HS-27A (cell line): Measurements from ENCODE around the gene GPR171.

Source experiments
- DNase-seq: peaks from one replicate; pipeline ENCODE4 v3.0.0-alpha.2; 2012; ENCODE audit warnings: low read depth, missing footprints

GPR171 gene

DNA sequence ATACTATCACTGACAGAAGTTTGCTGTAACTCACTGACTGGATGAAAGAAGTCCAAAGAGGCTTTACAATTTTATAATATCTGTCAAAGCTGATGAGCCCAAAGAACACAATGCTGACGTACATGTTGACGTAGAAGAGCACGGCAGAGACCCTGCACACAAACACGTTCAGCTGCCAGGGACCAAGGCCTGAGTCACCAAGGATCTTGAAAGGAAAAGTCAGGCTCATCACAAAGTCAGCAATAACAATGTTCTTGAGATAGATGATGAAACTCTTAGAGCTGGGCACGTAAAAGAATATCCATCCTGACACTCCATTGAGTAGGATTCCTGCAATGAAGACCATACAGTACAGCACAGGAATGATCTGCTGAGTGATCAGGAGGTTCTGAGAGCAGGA, 10.9 kb upstream of the GPR171 start:
- DNase-seq: no peak

DNA sequence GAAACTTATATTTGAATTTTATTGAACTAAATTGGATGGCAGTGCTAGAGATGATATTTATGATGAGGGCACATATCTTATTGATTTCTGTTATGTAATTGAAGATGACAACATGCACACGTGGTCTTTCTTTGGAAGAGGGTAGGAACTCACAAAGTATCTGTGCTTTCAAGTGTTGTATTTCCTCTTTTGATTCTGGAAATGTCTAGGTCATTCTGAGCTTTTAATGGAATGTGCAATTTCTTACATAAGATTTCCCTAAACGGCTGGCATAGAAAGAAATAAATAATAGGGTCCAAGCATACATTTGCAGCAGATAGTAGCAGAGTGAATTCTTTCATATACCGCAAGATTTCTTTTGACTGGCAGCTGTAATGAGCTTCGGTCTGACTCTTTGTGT, 10.1 kb upstream of the GPR171 start:
- DNase-seq: no peak

DNA sequence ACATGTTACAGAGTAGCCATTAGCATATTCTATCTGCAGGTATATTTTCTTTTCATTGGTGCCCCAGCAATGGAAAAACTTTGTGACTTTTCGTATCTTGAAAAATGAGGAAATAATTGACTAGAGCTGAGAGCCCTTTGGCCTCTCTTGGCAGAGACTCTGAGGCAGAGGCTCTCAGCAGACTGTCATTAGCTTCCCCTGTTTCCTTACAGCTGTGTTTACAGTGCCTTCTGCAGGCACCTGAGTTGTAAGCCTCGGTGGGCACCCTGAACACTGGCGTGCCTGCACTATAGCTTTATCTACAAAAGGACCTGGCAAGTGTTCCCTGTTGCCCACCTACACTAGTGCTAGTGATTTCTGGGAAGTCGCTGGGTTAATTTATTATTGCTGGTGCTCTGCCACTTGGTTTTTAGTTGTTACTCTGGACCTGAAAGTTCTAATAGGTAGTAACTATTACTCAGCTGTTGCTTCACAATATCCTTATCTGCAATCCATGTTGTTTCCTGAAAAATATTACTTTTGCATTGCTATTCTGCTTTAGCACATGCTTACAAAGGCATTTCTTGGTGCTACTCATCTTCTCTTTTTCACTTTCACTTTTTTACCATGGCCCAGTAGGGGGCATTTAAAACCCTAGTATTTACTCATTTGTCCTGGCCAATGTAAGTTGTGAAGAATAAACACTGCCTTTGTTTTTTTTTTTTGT, 7.8 kb upstream of the GPR171 start:
- no peak for DNase-seq

DNA sequence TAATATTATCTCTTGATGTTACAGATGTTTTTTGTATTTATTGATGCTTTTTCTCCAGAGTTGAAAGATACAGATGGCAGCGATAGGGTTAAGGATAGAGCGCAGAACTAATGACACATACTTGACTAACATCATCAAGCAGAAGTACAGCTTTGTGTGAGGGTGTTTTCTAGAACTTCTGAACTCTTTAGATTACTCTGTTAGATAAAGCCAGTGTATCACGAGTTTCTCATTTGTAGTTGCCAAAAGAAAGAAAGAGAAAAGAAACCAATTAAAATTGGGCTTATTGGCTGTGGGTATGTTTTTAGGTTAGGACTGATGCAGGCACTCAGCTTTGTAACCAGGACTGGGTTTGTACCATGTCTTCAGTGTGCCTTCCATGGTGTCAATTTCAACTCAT, 6.6 kb upstream of the GPR171 start:
- DNase-seq: no peak

DNA sequence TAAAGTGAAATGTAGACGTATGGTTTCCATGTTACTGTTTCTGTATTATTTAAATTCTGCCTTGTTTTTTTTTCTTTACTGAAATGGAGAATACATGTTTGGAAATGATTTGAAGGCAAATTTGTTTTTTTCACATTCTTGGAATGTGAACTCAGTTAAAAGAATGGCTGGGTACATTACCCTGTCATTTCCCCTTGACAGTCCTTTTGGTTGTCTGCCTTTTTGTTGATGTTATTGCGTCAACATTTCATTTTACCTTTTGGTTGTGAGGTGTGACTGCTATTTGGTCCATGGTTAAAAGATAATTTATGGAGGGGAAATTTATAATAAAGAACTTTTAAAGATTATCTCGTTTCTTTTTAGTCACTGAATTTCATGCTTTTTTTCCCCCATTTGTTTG, 3.2 kb upstream of the GPR171 start:
- no peak for DNase-seq

DNA sequence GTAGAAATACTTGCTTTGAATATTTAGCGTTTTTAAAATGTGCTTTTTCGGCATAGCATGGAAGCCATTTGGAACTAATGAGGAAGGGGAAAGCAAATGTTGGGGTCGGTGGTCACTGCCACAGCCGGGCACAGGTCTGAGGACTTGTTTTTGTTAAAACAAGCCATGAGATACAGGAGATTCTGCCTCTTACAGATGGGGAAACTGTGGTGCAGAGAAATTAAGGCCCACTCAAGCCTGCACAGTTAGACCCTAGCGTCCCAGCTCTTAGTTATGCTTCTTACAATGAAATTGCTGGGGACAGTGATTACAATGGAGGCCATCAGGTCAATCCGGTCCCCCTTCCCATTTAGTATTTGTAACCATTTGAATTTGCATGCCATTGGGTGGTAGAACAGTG, 2.5 kb upstream of the GPR171 start:
- DNase-seq: no peak

DNA sequence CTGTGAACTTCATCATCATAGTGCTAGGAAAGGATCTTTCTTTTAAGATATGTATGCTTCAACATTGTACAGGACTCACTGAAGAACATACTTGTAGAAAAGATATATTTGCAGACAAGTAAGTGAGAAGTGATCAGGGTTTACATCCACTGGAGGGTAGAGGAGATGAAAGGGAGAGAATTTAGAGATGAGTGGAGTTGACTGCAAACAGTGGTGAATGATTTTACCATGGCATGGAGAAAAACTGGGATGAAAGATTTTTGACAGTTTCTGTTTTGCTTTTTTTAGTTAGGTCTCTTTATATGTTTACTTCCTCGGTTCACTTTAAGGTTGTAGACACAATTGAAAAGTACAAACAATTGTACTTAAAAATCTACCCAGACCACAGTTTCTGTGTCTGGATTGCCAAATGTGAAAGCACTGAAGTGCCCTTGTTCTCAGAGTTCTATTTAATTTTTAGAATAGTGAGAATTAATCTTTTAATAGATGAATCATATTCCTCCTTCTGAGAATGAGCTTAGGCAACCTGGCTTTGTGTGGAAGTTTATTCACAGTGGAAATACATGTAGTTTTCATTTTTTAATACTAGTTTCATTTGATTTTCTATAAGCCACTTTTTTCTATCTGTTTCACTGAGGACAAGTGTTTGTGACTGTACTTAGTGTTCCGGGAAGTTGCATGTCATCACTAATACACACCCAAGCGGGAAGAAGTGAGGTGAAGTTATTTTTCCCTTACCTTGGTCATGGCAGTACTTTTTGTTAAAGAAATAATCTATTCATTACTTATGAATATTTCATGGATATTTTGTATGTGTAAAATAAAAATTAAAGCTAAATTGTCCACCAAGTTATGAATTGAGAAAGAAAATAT, 1.8 kb upstream of the GPR171 start:
- no peak for DNase-seq

DNA sequence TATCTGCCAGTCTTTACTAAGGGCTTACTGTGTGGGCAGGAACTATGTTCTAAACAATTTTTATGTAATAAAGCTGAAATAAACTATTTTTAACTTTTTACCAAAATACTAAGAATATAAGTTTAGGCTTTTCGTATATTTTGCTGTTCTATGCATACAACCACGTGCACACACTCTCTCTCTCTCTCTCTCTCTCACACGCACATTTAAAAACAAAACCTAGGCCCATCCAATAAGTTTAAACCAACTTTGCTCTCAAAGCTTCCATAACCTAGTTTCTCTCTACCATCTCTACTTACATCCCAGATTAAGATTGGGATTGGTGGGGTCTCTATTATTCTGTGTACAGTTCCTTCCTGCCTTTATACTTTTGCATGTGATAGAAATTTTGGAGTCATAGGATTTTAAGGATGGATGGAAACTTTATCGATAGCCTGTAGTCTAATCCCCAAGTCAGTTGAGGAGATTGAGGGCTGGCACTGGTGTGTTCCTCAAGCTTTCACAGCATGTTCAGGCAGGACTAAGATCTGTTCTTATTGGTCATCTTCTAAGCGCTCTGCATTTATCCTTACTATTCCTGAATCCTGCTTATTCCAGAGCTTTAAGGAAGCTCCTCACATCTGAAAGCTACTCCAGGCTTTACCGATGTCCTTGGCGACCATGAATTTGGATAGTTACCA, 1.8 kb downstream of the GPR171 start:
- no peak for DNase-seq

DNA sequence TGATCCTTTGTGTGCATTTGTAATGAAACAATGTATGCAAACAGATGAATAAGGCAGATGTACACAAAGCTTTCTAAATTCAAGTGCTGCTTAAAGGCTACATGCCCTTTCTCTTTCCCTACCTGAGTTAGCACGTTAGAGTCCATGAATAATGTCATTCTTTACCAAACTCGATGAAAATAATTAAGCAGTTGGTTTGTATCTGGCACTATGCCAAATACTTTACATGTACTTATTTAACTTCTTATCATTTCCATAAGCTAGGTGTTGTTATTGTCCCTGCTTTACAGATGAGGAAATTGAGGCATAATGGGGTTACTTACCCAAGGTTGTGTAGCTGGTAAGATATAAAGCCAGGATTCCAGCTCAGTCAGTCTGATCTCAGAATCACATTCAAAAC, 2.4 kb downstream of the GPR171 start:
- no peak for DNase-seq

DNA sequence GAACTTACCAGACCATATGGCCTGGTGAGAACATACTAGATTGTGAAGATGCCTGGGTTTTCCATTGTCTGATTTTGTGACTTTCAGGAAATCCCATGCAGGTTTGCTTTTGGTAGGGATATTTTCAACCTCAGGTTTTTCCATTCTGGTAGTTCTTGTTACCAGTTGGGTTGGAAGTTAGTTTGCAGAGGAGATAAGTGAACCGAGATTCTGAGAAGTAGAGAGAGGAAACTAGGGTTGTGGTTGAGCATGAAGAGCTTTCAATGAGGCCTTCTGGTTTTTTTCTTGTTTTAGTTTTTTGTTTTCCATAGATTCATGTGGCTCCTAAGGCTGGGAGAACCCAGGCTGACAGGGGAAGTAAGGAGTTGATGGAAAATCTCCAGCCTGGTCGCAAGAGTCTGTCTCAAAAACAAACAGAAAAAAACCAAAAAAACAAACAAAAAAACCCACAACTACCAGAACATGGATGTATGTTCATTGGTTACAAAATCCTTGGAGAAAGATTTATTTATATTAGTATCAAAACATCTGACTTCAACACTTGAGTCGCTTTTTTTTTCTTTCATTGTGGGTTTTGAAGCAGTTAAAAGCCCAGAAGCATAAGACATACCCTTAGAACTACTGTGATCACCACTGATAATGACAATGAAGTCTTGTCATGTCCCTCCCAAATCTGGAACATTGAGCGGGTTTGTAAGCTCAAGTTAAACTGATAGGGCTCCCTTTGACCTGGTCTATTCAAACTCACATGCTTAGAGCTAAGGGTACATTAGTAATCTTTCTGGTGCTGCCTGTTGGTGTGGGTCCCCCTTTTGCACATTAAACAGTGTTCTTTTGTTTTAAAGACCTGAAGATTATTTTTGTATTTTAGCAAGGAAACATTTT, 3.2 kb downstream of the GPR171 start:
- DNase-seq: no peak

DNA sequence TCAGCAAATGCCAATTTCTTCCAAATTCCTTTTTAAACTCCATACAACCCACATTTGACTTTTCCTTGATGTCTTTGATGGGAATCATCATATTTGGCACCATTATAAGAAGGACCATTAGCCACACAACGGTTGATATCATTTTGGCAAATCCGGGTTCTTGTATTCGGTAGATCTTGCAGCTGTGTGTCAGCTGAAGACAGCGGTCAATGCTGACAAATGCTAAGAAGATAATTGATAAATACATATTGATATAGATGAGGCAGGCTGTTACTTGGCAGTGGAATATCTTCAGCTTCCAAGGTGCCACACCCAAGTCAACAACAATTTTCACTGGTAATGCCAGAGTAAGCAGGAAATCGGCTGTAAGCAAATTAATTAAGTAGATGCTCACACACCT, 4.2 kb downstream of the GPR171 start:
- no peak for DNase-seq

DNA sequence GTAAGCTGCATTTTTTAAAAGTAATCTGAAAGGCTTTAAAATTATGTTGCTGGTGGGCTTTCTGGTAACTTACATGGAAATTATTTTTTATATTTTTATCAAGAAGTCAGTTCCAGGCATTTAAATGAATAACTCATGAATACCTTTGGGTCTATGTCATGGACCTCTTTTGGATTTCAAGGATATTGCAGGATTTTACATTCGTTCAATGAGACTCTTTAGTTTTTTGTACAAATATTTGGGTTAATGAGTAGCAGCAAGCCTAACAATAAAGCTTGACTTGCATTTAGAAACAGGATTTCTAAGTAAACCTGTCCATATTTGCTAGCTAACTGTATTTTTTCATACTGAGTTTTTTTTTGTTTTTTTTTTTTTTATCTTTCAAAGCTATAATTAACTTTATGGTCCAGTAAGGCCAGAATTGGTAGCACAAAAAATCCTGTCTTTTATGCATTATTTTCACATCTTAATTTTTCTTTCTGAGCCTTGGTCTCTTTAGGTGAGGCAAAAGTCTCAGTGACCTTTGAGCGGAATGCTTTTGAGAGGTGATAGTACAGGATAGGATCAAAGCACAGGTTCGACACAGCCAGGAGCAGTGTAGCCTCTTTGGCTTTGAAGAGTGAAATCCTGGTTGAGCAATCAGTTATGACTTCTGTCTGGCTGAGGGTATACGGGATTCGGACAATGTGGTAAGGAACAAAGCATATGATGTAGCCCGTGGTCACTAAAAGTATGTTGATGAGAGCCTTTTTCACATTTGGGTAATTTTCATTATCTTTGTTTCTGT, 4.8 kb downstream of the GPR171 start:
- no peak for DNase-seq

DNA sequence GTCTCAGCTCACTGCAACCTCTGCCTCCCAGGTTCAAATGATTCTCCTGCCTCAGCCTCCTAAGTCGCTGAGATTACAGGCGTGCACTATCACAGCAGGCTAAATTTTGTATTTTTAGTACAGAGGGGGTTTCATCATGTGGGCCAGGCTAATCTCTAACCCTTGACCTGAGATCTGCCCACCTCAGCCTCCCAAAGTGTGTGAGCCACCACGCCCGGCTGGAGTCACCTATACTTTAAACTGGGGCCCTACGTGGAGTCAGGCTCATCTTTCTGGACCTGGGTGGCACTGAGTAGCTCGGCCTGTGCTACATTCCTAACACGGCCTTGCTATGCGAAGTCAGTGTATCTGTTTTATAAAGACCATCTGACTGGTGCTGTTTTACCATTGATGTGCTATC, 5.8 kb downstream of the GPR171 start:
- DNase-seq: no peak

DNA sequence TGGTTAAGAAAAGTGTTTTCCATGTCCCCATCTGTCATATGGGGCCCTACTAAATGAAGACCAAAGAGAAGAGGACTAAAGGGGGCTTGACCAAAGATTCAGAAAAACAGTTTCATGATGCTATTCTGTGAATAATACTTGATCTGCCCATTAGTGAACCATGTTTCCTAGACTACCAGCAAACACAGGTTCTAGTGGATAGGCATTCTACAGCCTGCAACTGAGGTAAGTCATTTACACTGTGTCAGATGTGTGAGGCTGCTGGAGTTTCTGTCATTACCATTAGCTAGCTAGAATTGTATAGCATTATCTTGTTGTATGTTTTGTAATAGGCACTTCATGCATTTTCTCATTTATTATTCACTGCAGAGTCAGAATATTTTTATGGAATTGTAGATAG, 6.6 kb downstream of the GPR171 start:
- DNase-seq: no peak

DNA sequence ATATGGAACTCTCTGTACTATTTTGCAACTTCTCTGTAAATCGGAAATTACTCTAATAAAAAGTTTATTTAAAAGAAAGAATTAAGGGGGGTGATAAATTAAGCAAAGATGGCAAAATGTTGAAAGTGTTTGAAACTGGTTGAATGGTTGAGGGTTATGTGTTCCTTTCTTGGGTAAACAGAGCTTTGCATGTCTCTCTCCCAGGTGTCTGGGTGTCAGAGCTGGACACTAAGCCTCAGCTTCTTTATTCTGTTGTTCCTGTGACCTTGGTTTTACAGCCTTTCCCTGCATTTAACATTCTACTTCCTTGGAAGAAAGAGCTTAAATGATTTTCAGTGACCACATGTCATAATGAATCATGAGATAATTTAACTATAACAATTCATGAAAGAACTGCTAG, 7.2 kb downstream of the GPR171 start:
- DNase-seq: no peak

DNA sequence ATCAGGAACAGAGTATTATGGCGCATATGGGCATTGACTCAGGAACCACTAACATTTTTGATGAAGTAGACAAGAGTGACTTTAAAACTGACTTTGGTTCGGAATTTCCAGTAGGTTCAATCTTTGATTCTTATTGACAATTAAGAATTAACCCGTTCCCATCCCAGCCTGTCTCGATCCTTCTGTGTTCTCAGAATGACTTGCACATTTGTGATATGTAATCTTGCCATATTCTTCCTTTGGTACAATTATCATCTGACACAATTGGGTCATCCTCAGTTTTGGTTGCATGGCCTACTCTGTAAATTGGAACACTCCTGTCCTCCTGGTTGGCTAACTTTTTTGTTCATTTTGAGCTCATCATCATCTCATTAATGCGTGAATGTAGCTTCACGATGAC, 10.5 kb downstream of the GPR171 start:
- no peak for DNase-seq

DNA sequence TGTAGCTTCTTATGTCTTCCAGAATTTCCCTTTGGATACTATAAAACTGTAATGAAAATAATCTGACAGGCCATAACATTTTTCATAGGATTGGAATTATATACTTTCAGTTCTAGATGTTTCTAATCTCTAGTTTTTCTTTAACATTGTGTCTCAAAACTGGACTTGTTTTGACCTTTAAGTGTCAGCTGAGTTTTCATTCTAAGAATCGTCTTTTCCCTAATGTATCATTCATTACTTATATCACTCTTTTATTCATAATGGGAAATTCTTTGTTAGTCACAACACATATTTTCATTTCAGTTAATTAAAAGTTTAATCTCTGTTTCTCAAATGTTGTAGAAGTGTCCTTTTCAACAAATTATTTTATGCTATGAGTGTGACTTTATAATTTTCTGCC, 11.9 kb downstream of the GPR171 start:
- no peak for DNase-seq

DNA sequence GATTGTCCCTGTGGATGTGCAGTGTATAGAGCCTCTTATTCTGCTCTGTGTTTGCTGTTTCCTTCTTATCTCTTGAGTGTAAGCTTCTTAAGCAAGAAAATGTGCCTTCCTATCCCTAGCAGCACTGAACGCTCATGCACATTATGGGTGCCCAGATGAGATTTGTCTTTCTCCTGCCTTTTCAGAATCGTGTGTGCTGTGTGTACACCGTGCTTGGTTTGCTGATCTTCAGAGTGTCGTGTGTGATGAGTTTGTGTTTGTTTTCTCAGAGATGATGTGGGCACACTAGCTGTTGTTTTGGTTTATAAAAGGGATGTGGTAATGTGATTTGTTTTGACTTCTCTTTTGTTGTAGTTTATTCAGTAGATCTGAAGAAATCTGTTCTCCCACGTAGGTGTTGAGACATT, 19.7 kb downstream of the GPR171 start:
- no peak for DNase-seq

DNA sequence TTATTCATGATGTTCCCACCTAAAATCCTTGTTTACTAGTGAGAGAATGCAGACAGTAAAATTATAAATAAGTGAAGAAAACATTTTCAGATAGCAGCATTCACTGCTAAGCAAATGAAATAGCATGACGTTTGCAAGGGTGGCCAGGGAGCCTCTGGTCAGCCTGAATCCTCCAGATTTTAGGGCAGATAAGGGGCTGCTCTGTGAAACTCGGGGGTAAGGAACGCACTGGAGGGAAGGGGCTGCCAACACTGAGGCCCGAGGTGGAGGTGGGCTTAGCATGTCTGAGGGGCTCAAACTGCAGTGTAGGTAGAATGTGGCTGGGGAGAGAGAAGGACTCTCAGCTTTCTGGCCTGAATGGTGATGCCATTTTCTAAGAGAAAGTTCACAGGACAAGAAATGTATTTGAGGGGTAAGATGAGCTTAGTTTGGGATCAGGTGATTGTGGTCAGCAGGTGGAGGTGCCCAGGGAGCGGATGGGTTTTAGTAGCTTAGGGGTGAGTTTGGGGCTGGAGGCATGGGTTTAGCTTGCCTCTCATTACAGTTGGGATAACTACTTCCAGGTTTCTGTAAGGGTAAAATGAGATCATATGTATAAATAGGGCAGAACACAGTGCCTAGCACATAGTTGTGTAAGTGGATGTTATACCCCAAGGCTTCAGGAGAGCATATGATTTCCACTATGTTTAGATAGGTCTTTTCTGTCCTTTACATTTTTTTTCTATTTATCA, 20.5 kb downstream of the GPR171 start:
- no peak for DNase-seq

DNA sequence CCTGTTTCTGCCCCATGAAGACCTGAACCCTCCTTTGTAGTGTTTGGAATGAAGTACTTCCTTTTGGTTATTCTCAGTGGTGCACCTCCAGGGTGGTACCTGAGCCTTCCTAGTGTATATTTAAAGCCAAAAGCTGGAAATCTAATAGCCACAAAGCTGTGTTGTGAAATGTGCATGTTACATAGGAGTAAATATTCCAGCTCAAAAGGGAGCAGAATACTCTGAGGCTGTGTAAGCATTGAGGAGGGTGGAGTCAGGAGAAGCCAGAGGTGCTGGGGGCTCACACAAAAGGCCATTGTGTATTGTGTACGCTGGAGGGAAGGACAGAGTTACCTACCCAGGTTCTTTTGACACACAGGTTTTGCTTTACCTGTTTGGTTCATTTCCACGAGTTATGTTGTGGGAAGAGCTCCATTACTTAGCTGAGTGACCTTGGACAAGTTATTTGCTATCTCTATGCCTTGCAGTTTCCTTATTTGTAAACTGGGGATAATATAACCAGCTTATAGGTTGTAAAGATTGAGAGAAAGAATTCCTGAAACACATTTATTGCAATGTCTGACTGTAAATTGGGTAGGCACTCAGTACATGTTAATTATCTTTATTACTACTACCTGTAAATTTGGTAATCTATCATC, 24.7 kb downstream of the GPR171 start:
- no peak for DNase-seq
